HepG2 (cell line): ENCODE measurements around the gene PTPRN. TPM values are rescaled to one million over a fixed set of nuclear protein-coding genes. Genes with fewer than 3 reads are reported as not detected.
A peak's percentile ranks its signal among the peaks of the same experiment; 100 is the strongest.

Experiments used
- AGO1 ChIP-seq: fragments of 200-400 bp; formaldehyde crosslinking; IDR thresholded peaks from 2 replicates; pipeline ENCODE4 v1.6.1; 2017; ENCODE audit warnings: mild to moderate bottlenecking, low read depth, low read length, moderate library complexity; ENCODE audit not compliant: poor library complexity, severe bottlenecking
- ATM ChIP-seq: fragments of 450-650 bp; IDR thresholded peaks from 2 replicates; pipeline ENCODE4 v1.7.1; 2017; ENCODE audit warnings: mild to moderate bottlenecking, borderline replicate concordance
- FOSL1 ChIP-seq: sonication (generic); formaldehyde crosslinking; IDR thresholded peaks from 2 replicates; pipeline ENCODE4 v1.9.0; 2021; ENCODE audit warnings: missing genetic modification reagents, borderline replicate concordance
- FOXC1 ChIP-seq: sonication (generic); formaldehyde crosslinking; IDR thresholded peaks from 2 replicates; pipeline ENCODE4 v1.8.0; 2022; ENCODE audit warnings: mild to moderate bottlenecking, missing genetic modification reagents, borderline replicate concordance
- KDM4B ChIP-seq: sonication (generic); formaldehyde crosslinking; IDR thresholded peaks from 2 replicates; pipeline ENCODE4 v1.4.0; 2020; ENCODE audit warnings: missing genetic modification reagents
- MEF2D ChIP-seq: sonication (generic); formaldehyde crosslinking; IDR thresholded peaks from 2 replicates; pipeline ENCODE4 v1.5.1; 2020; ENCODE audit warnings: mild to moderate bottlenecking, missing genetic modification reagents
- ONECUT2 ChIP-seq: sonication (generic); formaldehyde crosslinking; IDR thresholded peaks from 2 replicates; pipeline ENCODE4 v1.4.0; 2020; ENCODE audit warnings: missing genetic modification reagents
- PLRG1 ChIP-seq: fragments of 450-650 bp; conservative IDR thresholded peaks from 2 replicates; pipeline ENCODE4 v1.6.1; 2016
- SATB2 ChIP-seq: sonication (generic); formaldehyde crosslinking; IDR thresholded peaks from 2 replicates; pipeline ENCODE4 v1.5.0; 2020; ENCODE audit warnings: missing genetic modification reagents
- SMC3 ChIP-seq: IDR thresholded peaks from 2 replicates; pipeline ENCODE4 v1.6.1; 2011; ENCODE audit warnings: low read length, improper control_type of control experiment
- SNAPC2 ChIP-seq: sonication (generic); formaldehyde crosslinking; IDR thresholded peaks from 2 replicates; pipeline ENCODE4 v1.8.1; 2022; ENCODE audit warnings: mild to moderate bottlenecking, missing genetic modification reagents
- SOX6 ChIP-seq, 2 experiments: fragments of 450-650 bp in 1 of 2; sonication (generic) in 1 of 2; formaldehyde crosslinking in 1 of 2; IDR thresholded peaks; 2 replicates each; pipeline versions ENCODE4 v1.4.0 to v1.6.1; 2017 to 2020; ENCODE audit warnings: antibody characterized with exemption in 1 of 2, mild to moderate bottlenecking in 1 of 2, missing genetic modification reagents in 1 of 2
- SP2 ChIP-seq: sonication (generic); formaldehyde crosslinking; IDR thresholded peaks from 2 replicates; pipeline ENCODE4 v1.5.1; 2020; ENCODE audit warnings: mild to moderate bottlenecking, missing genetic modification reagents
- THAP11 ChIP-seq: IDR thresholded peaks from 2 replicates; pipeline ENCODE4 v1.6.1; 2016; ENCODE audit warnings: missing biosample characterization, missing genetic modification reagents
- THAP7 ChIP-seq: sonication (generic); formaldehyde crosslinking; IDR thresholded peaks from 2 replicates; pipeline ENCODE4 v1.8.1; 2023; ENCODE audit warnings: mild to moderate bottlenecking, missing genetic modification reagents
- ZBTB38 ChIP-seq: sonication (generic); formaldehyde crosslinking; IDR thresholded peaks from 2 replicates; pipeline ENCODE4 v1.5.1; 2020; ENCODE audit warnings: mild to moderate bottlenecking, missing genetic modification reagents
- ZBTB8A ChIP-seq: sonication (generic); formaldehyde crosslinking; IDR thresholded peaks from 2 replicates; pipeline ENCODE4 v1.4.0; 2020; ENCODE audit warnings: mild to moderate bottlenecking, low read depth, missing genetic modification reagents, borderline replicate concordance
- ZNF496 ChIP-seq: sonication (generic); formaldehyde crosslinking; IDR thresholded peaks from 2 replicates; pipeline ENCODE4 v1.8.1; 2023; ENCODE audit warnings: mild to moderate bottlenecking, moderate library complexity, missing genetic modification reagents; ENCODE audit not compliant: insufficient replicate concordance
- ZNF670 ChIP-seq: sonication (generic); formaldehyde crosslinking; IDR thresholded peaks from 2 replicates; pipeline ENCODE4 v1.8.0; 2022; ENCODE audit warnings: mild to moderate bottlenecking, missing genetic modification reagents, borderline replicate concordance
- polyA plus RNA-seq, 8 experiments: library from polyadenylated mRNA; depleted of rRNA in 3 of 8; stranded (reverse) in 7 of 8; unstranded in 1 of 8; fragments of >200 nt; fragmentation: Illumina TruSeq in 4 of 8; extraction: Trizol in 4 of 8; gene quantifications; 2 replicates each; pipeline versions ENCODE4 v1.2.1 to v1.2.3, GENCODE V29; 2011 to 2016; ENCODE audit warnings: low read depth in 4 of 8, missing spikeins in 1 of 8, mixed read lengths in 1 of 8; ENCODE audit not compliant: insufficient read depth in 1 of 8
- total RNA-seq, 5 experiments: library from RNA; depleted of rRNA; stranded (reverse); fragments of >200 nt; fragmentation: Illumina TruSeq; extraction: Trizol; gene quantifications; 2 replicates each; pipeline ENCODE4 v1.2.3, GENCODE V29; 2016; ENCODE audit warnings: low read depth in 1 of 5
- TF ChIP-seq, protein P1 (sequence below): sonication (generic); formaldehyde crosslinking; IDR thresholded peaks from 2 replicates; pipeline ENCODE4 v1.5.0; 2020; ENCODE audit warnings: mild to moderate bottlenecking, missing genetic modification reagents

The PTPRN gene
- total and polyA plus RNA-seq, 2 of the 13 experiments (the other 11 are each of a cell fraction or from before 2014, with no cell fraction given) = 0.26 TPM; not detected in 1

DNA sequence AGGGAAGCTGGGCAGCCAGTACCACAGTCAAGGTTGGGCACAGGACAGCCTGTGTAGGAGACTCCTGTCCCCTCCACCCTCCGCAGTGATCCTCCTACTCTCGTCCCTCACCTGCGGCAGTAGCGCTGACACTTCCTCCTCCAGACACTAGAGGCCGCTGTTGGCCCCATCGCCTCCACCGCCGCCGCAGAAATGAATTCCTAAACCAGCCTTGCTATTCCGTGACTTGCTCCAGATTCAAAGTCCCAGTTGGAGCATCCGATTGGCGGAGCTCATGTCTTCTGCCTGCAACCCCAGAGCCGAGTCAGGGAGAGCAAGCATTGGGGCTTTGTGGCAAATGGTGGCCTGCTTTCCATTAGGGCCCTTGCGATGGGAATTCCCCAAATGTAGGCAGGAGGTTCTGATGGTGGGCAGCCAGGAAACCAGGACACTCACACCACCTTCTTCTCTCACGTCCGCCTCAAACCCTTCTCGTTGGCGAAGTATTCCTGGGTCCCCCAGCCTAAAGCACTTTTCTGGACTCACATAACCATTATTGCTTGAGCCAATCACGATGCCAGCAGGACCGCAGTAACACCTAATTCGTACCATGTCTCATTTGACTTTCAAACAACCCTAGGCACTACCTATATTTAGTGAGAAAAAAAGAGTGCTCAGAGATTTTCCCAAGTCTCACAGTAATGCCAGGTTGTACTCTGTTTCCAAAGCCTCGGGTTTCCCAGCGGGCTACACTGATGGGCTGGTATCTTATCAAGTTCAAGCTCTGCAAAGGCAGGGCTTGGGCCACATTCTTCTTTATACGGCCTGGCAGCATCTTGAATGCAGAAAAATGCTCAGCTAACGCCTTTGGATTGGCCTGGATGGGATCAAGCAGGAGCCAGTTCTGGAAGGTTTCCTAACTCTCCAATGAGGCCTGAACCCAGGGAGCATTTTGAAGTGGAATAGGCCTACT lies 31.2 kb downstream of the PTPRN start (continued):
- TF ChIP-seq THAP7 (CRISPR knock-in tag) (peak; percentile 86), MEF2D (CRISPR knock-in tag) (peak; percentile 21; the same call in 1 of the 2 replicates), SOX6 (IDR thresholded peaks at IDR 0.05) (no peak), SOX6 (CRISPR knock-in tag; IDR thresholded peaks at IDR 0.05) (peak; percentile 50), KDM4B (CRISPR knock-in tag) (no peak), ZNF670 (no peak), ZBTB38 (CRISPR knock-in tag) (peak; percentile 62; the same call in 1 of the 2 replicates), SNAPC2 (CRISPR knock-in tag) (no peak), FOXC1 (CRISPR knock-in tag) (0 out of 2 replicates have a peak, but pooled peaks have one; percentile 6), ZNF496 (CRISPR knock-in tag) (no peak), ATM (no peak), PLRG1 (no peak), ZBTB8A (no peak), SATB2 (CRISPR knock-in tag) (no peak), SP2 (CRISPR knock-in tag) (no peak), FOSL1 (CRISPR knock-in tag) (no peak), AGO1 (no peak), SMC3 (peak; percentile 52), ONECUT2 (CRISPR knock-in tag) (no peak), THAP11 (peak; percentile 67)
- TF ChIP-seq, protein P1, sequence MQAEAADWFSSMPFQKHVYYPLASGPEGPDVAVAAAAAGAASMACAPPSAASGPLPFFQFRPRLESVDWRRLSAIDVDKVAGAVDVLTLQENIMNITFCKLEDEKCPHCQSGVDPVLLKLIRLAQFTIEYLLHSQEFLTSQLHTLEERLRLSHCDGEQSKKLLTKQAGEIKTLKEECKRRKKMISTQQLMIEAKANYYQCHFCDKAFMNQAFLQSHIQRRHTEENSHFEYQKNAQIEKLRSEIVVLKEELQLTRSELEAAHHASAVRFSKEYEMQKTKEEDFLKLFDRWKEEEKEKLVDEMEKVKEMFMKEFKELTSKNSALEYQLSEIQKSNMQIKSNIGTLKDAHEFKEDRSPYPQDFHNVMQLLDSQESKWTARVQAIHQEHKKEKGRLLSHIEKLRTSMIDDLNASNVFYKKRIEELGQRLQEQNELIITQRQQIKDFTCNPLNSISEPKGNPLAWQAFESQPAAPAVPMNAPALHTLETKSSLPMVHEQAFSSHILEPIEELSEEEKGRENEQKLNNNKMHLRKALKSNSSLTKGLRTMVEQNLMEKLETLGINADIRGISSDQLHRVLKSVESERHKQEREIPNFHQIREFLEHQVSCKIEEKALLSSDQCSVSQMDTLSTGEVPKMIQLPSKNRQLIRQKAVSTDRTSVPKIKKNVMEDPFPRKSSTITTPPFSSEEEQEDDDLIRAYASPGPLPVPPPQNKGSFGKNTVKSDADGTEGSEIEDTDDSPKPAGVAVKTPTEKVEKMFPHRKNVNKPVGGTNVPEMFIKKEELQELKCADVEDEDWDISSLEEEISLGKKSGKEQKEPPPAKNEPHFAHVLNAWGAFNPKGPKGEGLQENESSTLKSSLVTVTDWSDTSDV (CRISPR knock-in tag) = no peak
